Mucosa of stomach (tissue), 1 donor: ENCODE measurements around the gene ARID1A.
"Not testable (repeated sequence)": the region's sequence is repeated elsewhere in the genome, so short reads cannot be mapped to it uniquely, and the experiment has no call there.

Experiments
- H3K27me3 ChIP-seq: one replicate; pipeline ENCODE4 v1.7.0; 2013; ENCODE audit warnings: mild to moderate bottlenecking, low read length; ENCODE audit not compliant: control insufficient read depth, insufficient read depth
- H3K36me3 ChIP-seq: one replicate; pipeline ENCODE4 v1.7.0; 2013; ENCODE audit warnings: low read length; ENCODE audit not compliant: control insufficient read depth, insufficient read depth
- H3K4me1 ChIP-seq: one replicate; pipeline ENCODE4 v1.7.0; 2013; ENCODE audit warnings: mild to moderate bottlenecking, low read length; ENCODE audit not compliant: control insufficient read depth, insufficient read depth
- H3K4me3 ChIP-seq: one replicate; pipeline ENCODE4 v1.7.0; 2013; ENCODE audit warnings: low read length
- H3K9ac ChIP-seq: one replicate; pipeline ENCODE4 v1.7.0; 2013; ENCODE audit warnings: mild to moderate bottlenecking, low read length, moderate library complexity
- H3K9me3 ChIP-seq: one replicate; pipeline ENCODE4 v1.7.0; 2013; ENCODE audit warnings: mild to moderate bottlenecking, low read length, moderate library complexity; ENCODE audit not compliant: control insufficient read depth
- donor health status: Pancreatic carcinoma.

The ARID1A gene

GRCh38 chr1:26723013-26723991 lies 27.5 kb downstream of the ARID1A start:
- H3K9me3 ChIP-seq = no peaks in the 10 kb centered on the region
- no peak overlapping the region for H3K9ac ChIP-seq
- no peaks in the 10 kb centered on the region for H3K36me3 ChIP-seq
- H3K27me3 ChIP-seq = no peaks in the 10 kb centered on the region
- peaks cover 45% of the 10 kb centered on the region for H3K4me1 ChIP-seq
- no peak overlapping the region for H3K4me3 ChIP-seq

GRCh38 chr1:26724118-26724517 lies 28.3 kb downstream of the ARID1A start:
- H3K27me3 ChIP-seq = no peaks in the 10 kb centered on the region
- peaks cover 42% of the 10 kb centered on the region for H3K4me1 ChIP-seq
- H3K4me3 ChIP-seq = no peak overlapping the region
- no peaks in the 10 kb centered on the region for H3K36me3 ChIP-seq
- no peaks in the 10 kb centered on the region for H3K9me3 ChIP-seq
- no peak overlapping the region for H3K9ac ChIP-seq

DNA sequence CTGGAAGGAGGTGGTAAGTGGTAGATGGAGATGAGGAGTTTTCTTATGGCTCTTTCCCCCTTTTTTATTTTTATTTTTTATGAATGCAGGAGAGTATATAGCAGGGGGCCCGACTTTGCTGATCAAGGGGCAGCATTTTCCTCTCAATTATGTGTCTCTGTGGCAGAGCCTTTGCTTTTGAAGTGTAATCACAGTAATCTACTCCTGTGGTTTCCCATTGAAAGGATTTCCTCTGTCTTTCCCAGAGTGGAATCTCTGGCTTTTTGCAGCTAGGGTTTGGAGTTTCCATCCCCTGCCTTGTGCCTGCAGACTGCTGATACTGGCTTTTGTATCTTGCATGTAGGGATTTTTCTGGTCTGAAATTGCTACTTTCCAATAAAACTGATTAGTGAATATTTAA lies 29.1 kb downstream of the ARID1A start:
- Histone ChIP-seq H3K4me1 (peaks cover 42% of the 10 kb centered on the region), H3K27me3 (no peaks in the 10 kb centered on the region), H3K36me3 (peaks cover 4% of the 10 kb centered on the region), H3K4me3 (no peak overlapping the region), H3K9me3 (no peaks in the 10 kb centered on the region), H3K9ac (no peak overlapping the region)

GRCh38 chr1:26725904-26726303 lies 30.1 kb downstream of the ARID1A start:
- H3K4me1 ChIP-seq = peaks cover 42% of the 10 kb centered on the region
- not testable (repeated sequence) for H3K4me3 ChIP-seq, H3K27me3 ChIP-seq

GRCh38 chr1:26726784-26727183 lies 31.0 kb downstream of the ARID1A start:
- H3K4me1 ChIP-seq = peaks cover 39% of the 10 kb centered on the region

More at GRCh38 chr1:26725904-26726303, 30.1 kb downstream of the ARID1A start:
- H3K9me3 ChIP-seq, H3K36me3 ChIP-seq, H3K9ac ChIP-seq: not testable (repeated sequence)

DNA sequence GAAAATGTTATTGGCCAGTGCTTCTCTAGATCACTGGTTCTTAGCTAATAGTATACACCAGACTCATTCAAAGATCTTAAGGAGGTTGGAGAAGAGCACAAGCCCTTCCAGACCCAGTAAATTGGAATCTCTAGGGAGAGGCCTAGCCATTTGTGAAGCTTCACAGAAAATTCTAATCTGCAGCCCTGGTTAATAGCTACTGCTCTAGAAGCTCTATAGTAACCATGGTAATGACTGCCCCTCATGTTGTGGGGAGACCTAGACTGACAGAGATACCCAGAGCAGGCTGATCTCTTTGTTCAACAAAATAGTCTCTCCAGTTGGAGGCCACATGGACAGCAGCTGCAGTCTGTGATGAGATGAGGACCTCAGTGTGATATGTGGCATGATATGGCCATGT lies 31.7 kb downstream of the ARID1A start:
- Histone ChIP-seq H3K9me3 (no peaks in the 10 kb centered on the region), H3K4me3 (no peak overlapping the region), H3K9ac (no peak overlapping the region), H3K36me3 (peaks cover 6% of the 10 kb centered on the region), H3K4me1 (peaks cover 38% of the 10 kb centered on the region), H3K27me3 (no peaks in the 10 kb centered on the region)

More at GRCh38 chr1:26726784-26727183, 31.0 kb downstream of the ARID1A start:
- Histone ChIP-seq H3K27me3 (no peaks in the 10 kb centered on the region), H3K9ac (no peak overlapping the region), H3K36me3 (peaks cover 6% of the 10 kb centered on the region), H3K9me3 (no peaks in the 10 kb centered on the region), H3K4me3 (no peak overlapping the region)

DNA sequence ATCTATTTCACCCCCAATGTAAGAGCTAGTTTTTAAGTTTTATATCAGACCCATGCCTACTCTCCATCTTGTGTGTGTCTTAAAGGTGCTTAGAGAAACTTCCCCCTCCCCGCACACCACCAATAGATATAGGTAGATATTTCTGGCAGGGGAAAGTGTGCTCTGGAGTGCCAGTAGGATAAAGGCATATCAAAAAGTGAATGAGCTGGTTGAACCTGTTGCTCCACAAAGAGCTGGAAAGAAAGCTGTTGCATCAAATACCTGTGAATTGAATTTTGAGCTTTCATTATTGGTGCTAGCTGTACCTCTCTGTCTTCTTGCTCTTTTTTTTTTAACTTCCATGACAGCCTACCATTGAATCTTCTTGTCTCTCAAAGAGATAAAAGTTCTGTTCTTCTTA lies 32.8 kb downstream of the ARID1A start:
- Histone ChIP-seq H3K4me3 (no peak overlapping the region), H3K9me3 (no peaks in the 10 kb centered on the region), H3K27me3 (no peaks in the 10 kb centered on the region), H3K4me1 (peaks cover 26% of the 10 kb centered on the region), H3K36me3 (peaks cover 6% of the 10 kb centered on the region), H3K9ac (no peak overlapping the region)

GRCh38 chr1:26729633-26730032 lies 33.8 kb downstream of the ARID1A start:
- H3K9ac ChIP-seq = no peak overlapping the region
- no peaks in the 10 kb centered on the region for H3K9me3 ChIP-seq
- H3K36me3 ChIP-seq = peaks cover 6% of the 10 kb centered on the region
- peaks cover 19% of the 10 kb centered on the region for H3K4me1 ChIP-seq
- H3K4me3 ChIP-seq = no peak overlapping the region
- no peaks in the 10 kb centered on the region for H3K27me3 ChIP-seq

GRCh38 chr1:26730695-26731094 lies 34.9 kb downstream of the ARID1A start:
- H3K4me3 ChIP-seq = no peak overlapping the region
- no peak overlapping the region for H3K9ac ChIP-seq
- peaks cover 10% of the 10 kb centered on the region for H3K36me3 ChIP-seq
- no peaks in the 10 kb centered on the region for H3K9me3 ChIP-seq
- H3K27me3 ChIP-seq = no peaks in the 10 kb centered on the region
- H3K4me1 ChIP-seq = peaks cover 17% of the 10 kb centered on the region

DNA sequence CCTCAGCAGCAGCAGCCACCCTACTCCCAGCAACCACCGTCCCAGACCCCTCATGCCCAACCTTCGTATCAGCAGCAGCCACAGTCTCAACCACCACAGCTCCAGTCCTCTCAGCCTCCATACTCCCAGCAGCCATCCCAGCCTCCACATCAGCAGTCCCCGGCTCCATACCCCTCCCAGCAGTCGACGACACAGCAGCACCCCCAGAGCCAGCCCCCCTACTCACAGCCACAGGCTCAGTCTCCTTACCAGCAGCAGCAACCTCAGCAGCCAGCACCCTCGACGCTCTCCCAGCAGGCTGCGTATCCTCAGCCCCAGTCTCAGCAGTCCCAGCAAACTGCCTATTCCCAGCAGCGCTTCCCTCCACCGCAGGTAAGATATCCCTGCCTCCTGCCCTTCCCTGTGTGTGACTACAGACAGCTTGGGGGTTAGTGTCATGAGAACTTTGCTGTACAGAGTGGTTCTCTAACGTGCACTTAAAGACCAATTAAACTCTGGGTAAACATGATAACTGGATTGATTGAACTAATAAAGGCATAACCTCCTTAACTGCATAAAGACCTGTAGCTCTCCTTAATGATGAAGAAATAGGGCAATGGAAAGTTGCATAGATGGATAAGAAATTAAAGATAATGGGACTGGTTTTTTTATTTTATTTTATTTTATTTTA lies 35.6 kb downstream of the ARID1A start:
- H3K4me1 ChIP-seq = peaks cover 16% of the 10 kb centered on the region
- H3K27me3 ChIP-seq = no peaks in the 10 kb centered on the region
- no peak overlapping the region for H3K4me3 ChIP-seq
- no peaks in the 10 kb centered on the region for H3K9me3 ChIP-seq
- H3K36me3 ChIP-seq = peaks cover 11% of the 10 kb centered on the region
- no peak overlapping the region for H3K9ac ChIP-seq

- Histone ChIP-seq H3K9ac (no peak overlapping the region), H3K4me1 (no peaks in the 10 kb centered on the region), H3K4me3 (no peak overlapping the region), H3K36me3 (peaks cover 11% of the 10 kb centered on the region), H3K9me3 (no peaks in the 10 kb centered on the region), H3K27me3 (no peaks in the 10 kb centered on the region)
Measured at GRCh38 chr1:26733392-26733791, 37.6 kb downstream of the ARID1A start.

DNA sequence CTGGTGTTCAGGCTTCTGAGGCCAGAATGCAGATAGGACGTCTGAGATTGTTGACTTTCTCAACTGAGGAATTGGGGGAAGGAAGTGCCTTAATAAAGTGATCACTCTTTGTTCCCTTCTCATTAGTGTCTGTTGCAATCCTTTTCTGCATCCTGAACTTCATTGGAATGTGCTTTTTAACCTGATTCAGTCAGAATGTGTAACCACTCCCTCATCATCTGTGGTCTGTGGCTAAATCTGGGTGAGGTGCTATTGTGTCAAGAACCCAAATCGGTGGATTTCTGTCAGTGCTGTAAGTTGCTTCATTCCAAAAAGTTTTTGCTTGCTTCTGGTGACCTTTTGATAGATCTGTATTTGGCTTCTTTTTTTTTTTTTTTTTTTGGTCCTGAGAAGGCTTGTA lies 38.2 kb downstream of the ARID1A start:
- H3K27me3 ChIP-seq = no peaks in the 10 kb centered on the region
- H3K4me1 ChIP-seq = no peaks in the 10 kb centered on the region
- H3K36me3 ChIP-seq = peaks cover 11% of the 10 kb centered on the region
- no peak overlapping the region for H3K4me3 ChIP-seq
- no peaks in the 10 kb centered on the region for H3K9me3 ChIP-seq
- H3K9ac ChIP-seq = no peak overlapping the region
